ENCODE results near the gene HDGFL2. TPM values are rescaled to one million over a fixed set of nuclear protein-coding genes. Genes with fewer than 3 reads are reported as not detected.

Gene HDGFL2
- total RNA-seq, 1 donor from 2014 or later = 77.9 TPM

DNA sequence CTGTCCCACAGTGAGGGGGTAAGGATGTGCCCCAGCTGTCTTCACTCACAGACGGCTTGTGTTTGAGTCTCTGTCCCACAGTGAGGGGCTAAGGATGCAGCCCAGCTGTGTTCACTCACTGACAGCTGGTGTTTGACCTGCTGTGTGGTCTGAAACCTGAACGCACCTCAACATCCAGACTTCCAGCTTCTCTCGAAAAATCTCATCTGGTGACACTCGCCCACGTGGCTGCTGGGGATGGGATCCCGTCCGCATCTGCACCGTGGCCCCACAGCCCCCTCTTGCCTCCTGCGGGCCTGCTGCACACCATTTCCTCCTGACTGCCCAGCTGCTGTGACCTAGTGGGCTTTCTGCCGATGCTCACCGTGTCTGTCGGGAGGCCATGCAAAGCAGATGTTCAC is 42.3 kb upstream of the HDGFL2 start:
- Mint-ChIP-seq H3K4me3 (no peak overlapping the region), H3K27ac (no peak overlapping the region), H3K36me3 (peaks cover 16% of the 10 kb centered on the region), H3K27me3 (no peaks in the 10 kb centered on the region), H3K9me3 (no peaks in the 10 kb centered on the region), H3K4me1 (ENCODE audit: unreplicated experiment) (no peaks in the 10 kb centered on the region)
- TF ChIP-seq, protein P1, sequence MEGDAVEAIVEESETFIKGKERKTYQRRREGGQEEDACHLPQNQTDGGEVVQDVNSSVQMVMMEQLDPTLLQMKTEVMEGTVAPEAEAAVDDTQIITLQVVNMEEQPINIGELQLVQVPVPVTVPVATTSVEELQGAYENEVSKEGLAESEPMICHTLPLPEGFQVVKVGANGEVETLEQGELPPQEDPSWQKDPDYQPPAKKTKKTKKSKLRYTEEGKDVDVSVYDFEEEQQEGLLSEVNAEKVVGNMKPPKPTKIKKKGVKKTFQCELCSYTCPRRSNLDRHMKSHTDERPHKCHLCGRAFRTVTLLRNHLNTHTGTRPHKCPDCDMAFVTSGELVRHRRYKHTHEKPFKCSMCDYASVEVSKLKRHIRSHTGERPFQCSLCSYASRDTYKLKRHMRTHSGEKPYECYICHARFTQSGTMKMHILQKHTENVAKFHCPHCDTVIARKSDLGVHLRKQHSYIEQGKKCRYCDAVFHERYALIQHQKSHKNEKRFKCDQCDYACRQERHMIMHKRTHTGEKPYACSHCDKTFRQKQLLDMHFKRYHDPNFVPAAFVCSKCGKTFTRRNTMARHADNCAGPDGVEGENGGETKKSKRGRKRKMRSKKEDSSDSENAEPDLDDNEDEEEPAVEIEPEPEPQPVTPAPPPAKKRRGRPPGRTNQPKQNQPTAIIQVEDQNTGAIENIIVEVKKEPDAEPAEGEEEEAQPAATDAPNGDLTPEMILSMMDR (conservative IDR thresholded peaks at IDR 0.05) = no peak
- no peak for DNase-seq (ENCODE audit: extremely low spot score, unreplicated experiment)

DNA sequence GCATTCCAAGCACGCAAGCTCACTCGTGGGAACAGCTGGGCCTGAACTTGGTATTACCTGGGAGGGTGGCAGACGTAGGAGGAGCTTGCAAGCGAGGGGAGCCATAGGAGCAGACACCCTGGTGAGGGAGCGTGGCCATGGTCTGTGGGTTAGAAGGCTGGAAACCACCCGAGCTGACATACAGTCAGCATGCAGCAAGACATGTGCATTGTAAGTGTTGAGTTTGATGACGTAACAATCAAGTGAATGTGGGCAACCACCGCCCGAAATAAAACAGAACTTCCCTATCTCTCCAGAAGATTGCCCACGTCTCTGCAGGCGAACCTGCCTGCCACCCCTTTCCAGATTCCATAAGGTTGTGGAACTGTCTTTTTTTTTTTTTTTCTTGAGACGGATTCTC is 41.3 kb upstream of the HDGFL2 start:
- Mint-ChIP-seq H3K4me1 (ENCODE audit: unreplicated experiment) (no peaks in the 10 kb centered on the region), H3K36me3 (peaks cover 14% of the 10 kb centered on the region), H3K27me3 (no peaks in the 10 kb centered on the region)

DNA sequence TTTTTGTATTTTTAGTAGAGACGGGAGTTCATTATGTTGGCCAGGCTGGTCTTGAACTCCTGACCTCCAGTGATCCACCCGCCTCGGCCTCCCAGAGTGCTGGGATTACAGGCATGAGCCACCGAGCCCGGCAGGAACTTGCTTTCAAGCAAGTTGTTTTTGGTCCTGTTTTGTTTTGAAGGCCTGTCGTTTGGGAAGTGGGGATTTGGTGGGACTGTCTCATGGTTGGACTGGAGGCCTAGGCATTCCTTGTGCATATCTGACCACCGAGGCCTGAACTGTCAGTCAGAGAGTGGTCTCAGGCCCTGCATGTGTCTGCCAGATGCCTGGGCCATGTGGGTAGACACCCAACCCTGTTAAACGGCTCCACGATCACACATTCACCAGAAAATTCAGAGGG is 40.8 kb upstream of the HDGFL2 start:
- H3K36me3 Mint-ChIP-seq = peaks cover 11% of the 10 kb centered on the region
- H3K27me3 Mint-ChIP-seq = no peaks in the 10 kb centered on the region
- H3K9me3 Mint-ChIP-seq = no peaks in the 10 kb centered on the region
- TF ChIP-seq, protein P1 (conservative IDR thresholded peaks at IDR 0.05) = no peak
- no peak overlapping the region for H3K27ac Mint-ChIP-seq
- DNase-seq (ENCODE audit: extremely low spot score, unreplicated experiment) = no peak
- no peaks in the 10 kb centered on the region for H3K4me1 Mint-ChIP-seq (ENCODE audit: unreplicated experiment)
- H3K4me3 Mint-ChIP-seq = no peak overlapping the region

More for the DNA sequence above, 41.3 kb upstream of the HDGFL2 start:
- TF ChIP-seq, protein P1 (conservative IDR thresholded peaks at IDR 0.05) = no peak
- DNase-seq (ENCODE audit: extremely low spot score, unreplicated experiment) = no peak
- H3K27ac Mint-ChIP-seq = no peak overlapping the region
- H3K4me3 Mint-ChIP-seq = no peak overlapping the region
- no peaks in the 10 kb centered on the region for H3K9me3 Mint-ChIP-seq

DNA sequence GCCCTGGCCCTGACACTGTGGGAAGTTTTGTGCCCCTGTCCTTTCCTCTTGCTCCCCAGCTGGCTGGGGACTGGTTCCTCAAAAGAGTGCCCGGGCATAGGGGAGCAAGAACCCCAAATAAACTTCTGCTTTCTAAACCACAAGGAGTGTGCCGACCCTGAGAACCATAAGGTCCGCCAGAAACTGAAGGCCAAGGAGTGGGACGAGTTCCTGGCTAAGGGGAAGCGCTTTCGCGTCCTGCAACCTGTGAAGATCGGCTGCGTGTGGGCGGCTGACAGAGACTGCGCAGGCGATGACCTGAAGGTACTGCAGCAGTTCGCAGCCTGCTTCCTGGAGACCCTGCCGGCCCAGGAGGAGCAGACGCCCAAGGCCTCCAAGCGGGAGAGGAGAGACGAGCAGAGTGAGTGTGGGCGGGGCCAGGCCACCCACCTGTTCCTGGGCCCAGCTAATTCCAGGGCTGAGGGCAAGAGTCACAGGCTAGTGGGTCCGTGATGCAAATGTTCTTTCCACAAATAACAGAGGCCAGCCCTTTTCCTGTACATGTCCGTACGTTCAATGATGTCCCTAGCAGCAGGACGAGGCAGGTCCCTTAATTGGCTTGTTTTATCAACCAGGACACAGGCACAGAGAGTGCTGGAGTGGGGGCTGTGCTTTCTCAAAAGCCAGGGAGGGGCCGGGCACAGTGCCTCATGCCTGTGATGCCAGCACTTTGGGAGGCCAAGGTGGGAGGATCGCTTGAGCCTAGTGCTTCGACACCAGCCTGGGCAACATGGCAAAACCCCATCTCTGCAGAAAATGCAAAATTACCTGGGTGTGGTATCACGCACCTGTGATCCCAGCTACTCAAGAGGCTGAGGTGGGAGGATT is 40.1 kb upstream of the HDGFL2 start:
- no peaks in the 10 kb centered on the region for H3K4me1 Mint-ChIP-seq (ENCODE audit: unreplicated experiment)
- H3K27me3 Mint-ChIP-seq = no peaks in the 10 kb centered on the region
- H3K4me3 Mint-ChIP-seq = no peak overlapping the region
- peaks cover 11% of the 10 kb centered on the region for H3K36me3 Mint-ChIP-seq
- no peak overlapping the region for H3K27ac Mint-ChIP-seq
- DNase-seq (ENCODE audit: extremely low spot score, unreplicated experiment) = no peak
- TF ChIP-seq, protein P1 (conservative IDR thresholded peaks at IDR 0.05) = no peak
- no peaks in the 10 kb centered on the region for H3K9me3 Mint-ChIP-seq

DNA sequence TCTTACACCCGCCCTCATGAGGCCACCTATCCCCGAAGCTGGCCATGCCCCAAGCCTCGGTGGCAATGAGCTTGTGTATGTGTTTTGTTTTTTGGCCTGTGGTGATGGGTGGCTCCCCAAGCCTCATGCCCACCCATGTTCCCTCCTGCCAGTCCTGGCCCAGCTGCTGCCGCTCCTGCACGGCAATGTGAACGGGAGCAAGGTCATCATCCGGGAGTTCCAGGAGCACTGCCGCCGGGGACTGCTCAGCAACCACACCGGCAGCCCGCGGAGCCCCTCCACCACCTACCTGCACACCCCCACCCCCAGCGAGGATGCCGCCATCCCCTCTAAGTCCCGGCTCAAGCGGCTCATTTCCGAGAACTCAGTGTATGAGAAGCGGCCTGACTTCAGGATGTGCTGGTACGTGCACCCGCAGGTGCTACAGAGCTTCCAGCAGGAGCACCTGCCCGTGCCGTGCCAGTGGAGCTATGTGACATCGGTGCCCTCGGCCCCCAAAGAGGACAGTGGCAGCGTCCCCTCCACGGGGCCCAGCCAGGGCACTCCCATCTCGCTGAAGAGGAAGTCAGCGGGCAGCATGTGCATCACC is 39.1 kb upstream of the HDGFL2 start:
- Mint-ChIP-seq H3K9me3 (no peaks in the 10 kb centered on the region), H3K36me3 (peaks cover 11% of the 10 kb centered on the region), H3K27ac (no peak overlapping the region), H3K27me3 (no peaks in the 10 kb centered on the region), H3K4me3 (no peak overlapping the region), H3K4me1 (ENCODE audit: unreplicated experiment) (no peaks in the 10 kb centered on the region)
- TF ChIP-seq, protein P1 (conservative IDR thresholded peaks at IDR 0.05) = no peak
- DNase-seq (ENCODE audit: extremely low spot score, unreplicated experiment) = no peak
